ENCODE data around the gene GTF2B.
"Not testable (repeated sequence)": the region's sequence is repeated elsewhere in the genome, so short reads cannot be mapped to it uniquely, and the experiment has no call there.

GTF2B gene

DNA sequence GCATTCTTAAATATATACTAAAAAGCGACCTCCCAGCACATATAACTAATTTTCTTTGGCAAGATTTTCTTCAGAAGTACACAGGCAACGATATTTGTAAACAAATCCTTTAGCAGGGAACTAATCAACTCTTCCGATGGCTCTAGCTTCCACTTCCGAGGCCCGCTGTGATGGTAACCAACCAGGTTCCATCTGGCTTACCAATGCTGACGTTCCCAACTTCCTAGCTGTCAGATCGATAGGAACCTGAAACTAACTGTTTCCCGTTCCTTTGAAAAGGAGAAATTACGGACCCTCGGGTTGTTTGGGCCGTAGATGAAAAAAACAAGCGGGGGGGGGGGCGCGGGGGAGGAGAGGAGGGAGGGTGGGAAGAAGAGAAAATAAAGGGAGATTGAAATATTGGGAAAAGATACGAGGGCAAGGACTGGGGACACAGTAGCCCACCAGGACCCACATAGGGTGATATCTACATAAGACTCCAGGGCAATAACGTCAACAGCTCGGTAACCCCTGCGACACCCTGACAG lies 513 bp downstream of the GTF2B start:
- Histone ChIP-seq H3K36me3 (no peaks in the 10 kb centered on the region), H3K4me1 (no peaks in the 10 kb centered on the region), H3K4me3 (ENCODE audit: low read depth, low read length) (peak overlapping the region; percentile 78), H3K9me3 (no peaks in the 10 kb centered on the region), H3K27me3 (no peaks in the 10 kb centered on the region)
- no peak for TF ChIP-seq CTCF (IDR thresholded peaks at IDR 0.05; ENCODE audit: low read depth, low read length)
- DNase-seq = peak; percentile 12

GRCh38 chr1:88890131-88890530 lies 1.2 kb downstream of the GTF2B start:
- H3K36me3 ChIP-seq = no peaks in the 10 kb centered on the region
- TF ChIP-seq CTCF (IDR thresholded peaks at IDR 0.05; ENCODE audit: low read depth, low read length) = no peak
- DNase-seq = no peak
- H3K9me3 ChIP-seq = no peaks in the 10 kb centered on the region
- H3K27me3 ChIP-seq = no peaks in the 10 kb centered on the region
- H3K4me3 ChIP-seq (ENCODE audit: low read depth, low read length) = peak overlapping the region; percentile 78
- H3K4me1 ChIP-seq = no peaks in the 10 kb centered on the region

GRCh38 chr1:88888750-88889149 lies 2.6 kb downstream of the GTF2B start:
- no peaks in the 10 kb centered on the region for H3K4me1 ChIP-seq
- H3K4me3 ChIP-seq (ENCODE audit: low read depth, low read length) = no peak overlapping the region
- no peaks in the 10 kb centered on the region for H3K27me3 ChIP-seq
- no peak for TF ChIP-seq CTCF (IDR thresholded peaks at IDR 0.05; ENCODE audit: low read depth, low read length)
- DNase-seq = no peak
- H3K36me3 ChIP-seq = no peaks in the 10 kb centered on the region
- no peaks in the 10 kb centered on the region for H3K9me3 ChIP-seq

DNA sequence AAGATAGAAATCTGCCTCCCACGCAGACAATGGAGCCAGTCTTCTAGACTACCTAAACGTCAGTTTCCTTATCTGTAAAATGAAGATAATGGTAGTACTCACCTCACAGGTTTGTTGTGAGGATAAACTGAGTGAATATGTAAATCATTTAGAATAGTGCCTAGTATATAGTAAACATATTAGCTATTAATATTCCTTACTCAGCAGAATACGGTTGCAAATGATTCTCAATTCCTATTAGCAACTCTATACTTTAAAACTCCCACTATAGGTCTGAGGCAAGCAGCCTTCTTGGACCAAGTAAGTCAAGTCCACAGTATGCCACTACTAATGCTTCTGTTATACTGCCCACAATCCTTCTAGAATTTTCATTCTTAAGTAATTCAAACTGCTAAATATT lies 5.4 kb downstream of the GTF2B start:
- no peak for TF ChIP-seq CTCF (IDR thresholded peaks at IDR 0.05; ENCODE audit: low read depth, low read length)
- Histone ChIP-seq H3K4me1 (no peaks in the 10 kb centered on the region), H3K4me3 (ENCODE audit: low read depth, low read length) (no peak overlapping the region), H3K27me3 (no peaks in the 10 kb centered on the region), H3K9me3 (no peaks in the 10 kb centered on the region), H3K36me3 (no peaks in the 10 kb centered on the region)
- DNase-seq = no peak

DNA sequence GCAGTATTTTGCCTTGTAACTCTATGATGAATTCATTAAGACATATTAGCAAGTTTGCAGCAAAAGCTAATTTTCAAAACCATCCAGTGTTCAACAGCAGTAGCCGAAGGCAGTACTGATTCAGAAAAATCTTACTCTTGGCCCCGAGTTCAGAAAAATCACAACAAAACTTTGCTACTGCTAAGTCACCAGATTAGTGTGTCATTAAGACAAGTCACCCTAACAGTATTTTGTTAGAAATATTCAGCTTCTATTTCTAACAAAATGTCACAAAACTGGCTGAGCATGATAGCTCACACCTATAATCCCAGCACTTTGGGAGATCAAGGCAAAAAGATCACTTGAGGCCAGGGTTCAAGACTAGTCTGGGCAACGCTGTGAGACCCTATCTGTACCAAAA lies 8.2 kb downstream of the GTF2B start:
- Histone ChIP-seq H3K27me3 (no peaks in the 10 kb centered on the region), H3K9me3 (no peaks in the 10 kb centered on the region), H3K4me1 (no peaks in the 10 kb centered on the region), H3K36me3 (no peaks in the 10 kb centered on the region), H3K4me3 (ENCODE audit: low read depth, low read length) (no peak overlapping the region)
- DNase-seq = no peak
- TF ChIP-seq CTCF (IDR thresholded peaks at IDR 0.05; ENCODE audit: low read depth, low read length) = no peak

GRCh38 chr1:88880717-88881116 lies 10.7 kb downstream of the GTF2B start:
- H3K27me3 ChIP-seq; H3K9me3 ChIP-seq; H3K4me3 ChIP-seq (ENCODE audit: low read depth, low read length); DNase-seq; H3K36me3 ChIP-seq; H3K4me1 ChIP-seq: not testable (repeated sequence)

DNA sequence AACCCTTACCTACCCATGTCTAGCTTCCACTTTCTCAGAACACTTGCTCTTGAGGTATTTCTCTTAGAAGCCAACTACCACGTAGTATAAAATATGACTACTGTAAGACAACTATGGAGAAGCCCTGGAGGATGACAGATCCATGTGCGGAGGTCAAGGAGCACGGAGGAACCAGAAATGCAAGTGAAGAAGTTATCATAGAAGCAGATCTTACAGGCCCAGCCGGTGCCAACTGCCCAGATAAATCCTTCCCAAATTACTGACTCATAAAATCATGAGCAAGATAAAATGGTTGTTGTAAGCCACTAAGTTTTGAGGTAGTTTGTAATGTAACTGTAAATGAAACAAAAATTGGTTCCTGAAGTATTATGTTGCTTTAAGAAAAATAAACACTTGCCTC lies 12.6 kb downstream of the GTF2B start:
- H3K9me3 ChIP-seq = no peaks in the 10 kb centered on the region
- no peaks in the 10 kb centered on the region for H3K4me1 ChIP-seq
- H3K4me3 ChIP-seq (ENCODE audit: low read depth, low read length) = no peak overlapping the region
- DNase-seq = no peak
- no peaks in the 10 kb centered on the region for H3K36me3 ChIP-seq
- H3K27me3 ChIP-seq = no peaks in the 10 kb centered on the region
- no peak for TF ChIP-seq CTCF (IDR thresholded peaks at IDR 0.05; ENCODE audit: low read depth, low read length)

Measured in BE2C (cell line).